Stimulated activated CD4-positive, alpha-beta T cell treated with anti-CD3 and anti-CD28 coated beads, Interleukin-4, amount 100 ng/mL, for 24 hours (primary cell): Measurements from ENCODE around the gene SLC13A1.
"Not testable (repeated sequence)": the region's sequence is repeated elsewhere in the genome, so short reads cannot be mapped to it uniquely, and the experiment has no call there.

ENCODE experiments used
- DNase-seq: peaks from one replicate; pipeline ENCODE4 v3.0.0-alpha.2; 2020

Gene SLC13A1

GRCh38 chr7:123199883-123200282 is at the start of gene SLC13A1:
SLC13A1 (minus strand) TSS chr7:123199969; CDS start chr7:123199946, 23 bp downstream.
- DNase-seq: no peak

GRCh38 chr7:123244768-123245167 is 45.0 kb upstream of the SLC13A1 start:
- no peak for DNase-seq

- no peak for DNase-seq
Observed at GRCh38 chr7:123242467-123243092, 42.8 kb upstream of the SLC13A1 start.

GRCh38 chr7:123241809-123242208 is 42.0 kb upstream of the SLC13A1 start:
- no peak for DNase-seq

- no peak for DNase-seq
Observed at GRCh38 chr7:123231021-123232000, 31.5 kb upstream of the SLC13A1 start.

- no peak for DNase-seq
Observed at GRCh38 chr7:123230603-123231002, 30.8 kb upstream of the SLC13A1 start.

- DNase-seq: no peak
Observed at GRCh38 chr7:123230147-123230546, 30.4 kb upstream of the SLC13A1 start.

- no peak for DNase-seq
Observed at GRCh38 chr7:123229426-123229825, 29.7 kb upstream of the SLC13A1 start.

- DNase-seq: not testable (repeated sequence)
Observed at GRCh38 chr7:123227666-123228065, 27.9 kb upstream of the SLC13A1 start.

GRCh38 chr7:123220396-123220795 is 20.6 kb upstream of the SLC13A1 start:
- DNase-seq: no peak

- DNase-seq: no peak
Observed at GRCh38 chr7:123218866-123219265, 19.1 kb upstream of the SLC13A1 start.

GRCh38 chr7:123216825-123217224 is 17.1 kb upstream of the SLC13A1 start:
- no peak for DNase-seq

- no peak for DNase-seq
Observed at GRCh38 chr7:123215350-123215749, 15.6 kb upstream of the SLC13A1 start.

GRCh38 chr7:123211545-123211944 is 11.8 kb upstream of the SLC13A1 start:
- DNase-seq: no peak

- DNase-seq: no peak
Observed at GRCh38 chr7:123210986-123211385, 11.2 kb upstream of the SLC13A1 start.

- DNase-seq: no peak
Observed at GRCh38 chr7:123209786-123210185, 10.0 kb upstream of the SLC13A1 start.

- no peak for DNase-seq
Observed at GRCh38 chr7:123208793-123209192, 9.0 kb upstream of the SLC13A1 start.

GRCh38 chr7:123204206-123204835 is 4.6 kb upstream of the SLC13A1 start:
- DNase-seq: no peak

- no peak for DNase-seq
Observed at GRCh38 chr7:123201901-123202300, 2.1 kb upstream of the SLC13A1 start.

GRCh38 chr7:123198668-123199652 is 809 bp downstream of the SLC13A1 start:
- DNase-seq: no peak

GRCh38 chr7:123198111-123198510 is 1.7 kb downstream of the SLC13A1 start:
- no peak for DNase-seq

GRCh38 chr7:123193235-123193634 is 6.5 kb downstream of the SLC13A1 start:
- DNase-seq: no peak
